NCI-H1105 (cell line): Measurements from ENCODE around the gene CIART.
A peak's percentile ranks its signal among the peaks of the same experiment; 100 is the strongest.
"Not testable (repeated sequence)": the region's sequence is repeated elsewhere in the genome, so short reads cannot be mapped to it uniquely, and the experiment has no call there.

Source experiments
- DNase-seq: peaks from one replicate; lab custom pipeline; 2025; lab: John Stamatoyannopoulos, UW

The CIART gene

GRCh38 chr1:150262388-150263320, 19.7 kb upstream of the CIART start:
- DNase-seq: no peak

- DNase-seq: no peak
Measured at GRCh38 chr1:150263549-150263948, 18.8 kb upstream of the CIART start.

GRCh38 chr1:150267896-150268295, 14.5 kb upstream of the CIART start:
- no peak for DNase-seq

- no peak for DNase-seq
Measured at GRCh38 chr1:150268340-150268704, 14.0 kb upstream of the CIART start.

- peak; percentile 96 for DNase-seq
Measured at GRCh38 chr1:150268705-150269403, 13.5 kb upstream of the CIART start, which contains the start of gene APH1A. APH1A (minus strand) TSS chr1:150269016; CDS start chr1:150268810, 206 bp downstream.

- no peak for DNase-seq
Measured at GRCh38 chr1:150269451-150269850, 12.9 kb upstream of the CIART start.

- no peak for DNase-seq
Measured at GRCh38 chr1:150271291-150271959, 10.9 kb upstream of the CIART start.

GRCh38 chr1:150273311-150273710, 9.0 kb upstream of the CIART start:
- no peak for DNase-seq

GRCh38 chr1:150280138-150280707, 2.1 kb upstream of the CIART start:
- DNase-seq: no peak

- peak; percentile 49 for DNase-seq
Measured at GRCh38 chr1:150281221-150281757, 1.1 kb upstream of the CIART start.

GRCh38 chr1:150282558-150282958, 204 bp downstream of the CIART start:
- DNase-seq: peak; percentile 90

- DNase-seq: no peak
Measured at GRCh38 chr1:150283260-150283659, 906 bp downstream of the CIART start.

- DNase-seq: no peak
Measured at GRCh38 chr1:150288382-150288781, 6.0 kb downstream of the CIART start.

GRCh38 chr1:150288822-150289221, 6.5 kb downstream of the CIART start:
- DNase-seq: no peak

- DNase-seq: peak; percentile 94
Measured at GRCh38 chr1:150293433-150294253, 11.3 kb downstream of the CIART start, which contains the start of gene MRPS21. MRPS21 (plus strand) TSS chr1:150293861; CDS start chr1:150294367, 506 bp downstream.

GRCh38 chr1:150295476-150295875, 13.1 kb downstream of the CIART start:
- DNase-seq: no peak

GRCh38 chr1:150299716-150300115, 17.4 kb downstream of the CIART start:
- no peak for DNase-seq

GRCh38 chr1:150302338-150302737, 20.0 kb downstream of the CIART start:
- no peak for DNase-seq

- DNase-seq: no peak
Measured at GRCh38 chr1:150302902-150303301, 20.5 kb downstream of the CIART start.

GRCh38 chr1:150308585-150308984, 26.2 kb downstream of the CIART start:
- not testable (repeated sequence) for DNase-seq
